KMS-11 (cell line): ENCODE data around the gene SHTN1.

Experiments
- H2AFZ ChIP-seq: fragments of 200-600 bp; sonication (generic); 2 replicates; pipeline ENCODE4 v1.6.1; 2016; ENCODE audit warnings: antibody characterized with exemption, mixed run types, low read depth
- H3K27ac ChIP-seq: fragments of 200-600 bp; sonication (generic); 2 replicates; pipeline ENCODE4 v1.6.1; 2016; ENCODE audit warnings: mild to moderate bottlenecking, mixed run types
- H3K27me3 ChIP-seq: fragments of 200-600 bp; sonication (generic); 2 replicates; pipeline ENCODE4 v1.6.1; 2017; ENCODE audit warnings: mild to moderate bottlenecking, low read depth, mixed run types, moderate library complexity; ENCODE audit not compliant: insufficient read depth
- H3K36me3 ChIP-seq: fragments of 200-600 bp; sonication (generic); 2 replicates; pipeline ENCODE4 v1.6.1; 2017; ENCODE audit warnings: mild to moderate bottlenecking, mixed run types; ENCODE audit not compliant: insufficient read depth
- H3K4me1 ChIP-seq: fragments of 200-600 bp; sonication (generic); 2 replicates; pipeline ENCODE4 v1.6.1; 2016; ENCODE audit warnings: mild to moderate bottlenecking, low read depth, mixed run types; ENCODE audit not compliant: poor library complexity, severe bottlenecking
- H3K4me2 ChIP-seq: fragments of 200-600 bp; sonication (generic); 2 replicates; pipeline ENCODE4 v1.7.0; 2016; ENCODE audit warnings: mild to moderate bottlenecking, mixed run types
- H3K4me3 ChIP-seq: fragments of 200-600 bp; sonication (generic); IDR thresholded peaks from 2 replicates; pipeline ENCODE4 v1.6.1; 2017; ENCODE audit warnings: low read depth, low read length, mixed read lengths; ENCODE audit not compliant: insufficient read depth
- H3K79me2 ChIP-seq: fragments of 200-600 bp; sonication (generic); 2 replicates; pipeline ENCODE4 v1.6.1; 2016; ENCODE audit warnings: low read depth, mixed run types; ENCODE audit not compliant: insufficient read depth
- H3K9ac ChIP-seq: fragments of 200-600 bp; sonication (generic); 2 replicates; pipeline ENCODE4 v1.6.1; 2016; ENCODE audit warnings: mild to moderate bottlenecking, mixed run types
- H4K20me1 ChIP-seq: fragments of 200-600 bp; sonication (generic); 2 replicates; pipeline ENCODE4 v1.6.1; 2016; ENCODE audit warnings: mild to moderate bottlenecking, mixed run types; ENCODE audit not compliant: insufficient read depth
- CTCF ChIP-seq: fragments of 200-600 bp; sonication (generic); conservative IDR thresholded peaks from 2 replicates; pipeline ENCODE4 v1.6.1; 2017; ENCODE audit warnings: low read depth, mild to moderate bottlenecking, antibody characterized with exemption, low read length, moderate library complexity, mixed read lengths

Gene SHTN1

GRCh38 chr10:116984202-116984990 lies 20.6 kb downstream of the SHTN1 start:
- Histone ChIP-seq H3K79me2 (no peaks in the 10 kb centered on the region), H3K27me3 (no peaks in the 10 kb centered on the region), H3K9ac (no peak overlapping the region)

GRCh38 chr10:116980041-116980440 lies 24.9 kb downstream of the SHTN1 start:
- TF ChIP-seq CTCF, result no peak

More at GRCh38 chr10:116984202-116984990, 20.6 kb downstream of the SHTN1 start:
- H4K20me1 ChIP-seq, result no peaks in the 10 kb centered on the region
- no peak overlapping the region for H3K27ac ChIP-seq
- no peaks in the 10 kb centered on the region for H3K36me3 ChIP-seq
- H3K4me2 ChIP-seq, result no peak overlapping the region
- TF ChIP-seq CTCF, result no peak
- no peaks in the 10 kb centered on the region for H3K4me1 ChIP-seq
- H3K4me3 ChIP-seq, result no peak overlapping the region
- H2AFZ ChIP-seq, result no peak overlapping the region

GRCh38 chr10:116978901-116979300 lies 26.1 kb downstream of the SHTN1 start:
- Histone ChIP-seq H3K4me1 (no peaks in the 10 kb centered on the region), H3K27me3 (no peaks in the 10 kb centered on the region), H3K4me3 (no peak overlapping the region), H3K79me2 (no peaks in the 10 kb centered on the region), H2AFZ (no peak overlapping the region), H3K9ac (no peak overlapping the region), H4K20me1 (no peaks in the 10 kb centered on the region), H3K27ac (no peak overlapping the region), H3K36me3 (no peaks in the 10 kb centered on the region), H3K4me2 (no peak overlapping the region)
- no peak for TF ChIP-seq CTCF

More at GRCh38 chr10:116980041-116980440, 24.9 kb downstream of the SHTN1 start:
- Histone ChIP-seq H3K4me3 (no peak overlapping the region), H3K27ac (no peak overlapping the region), H3K4me1 (no peaks in the 10 kb centered on the region), H4K20me1 (no peaks in the 10 kb centered on the region), H3K36me3 (no peaks in the 10 kb centered on the region), H3K9ac (no peak overlapping the region), H2AFZ (no peak overlapping the region), H3K27me3 (no peaks in the 10 kb centered on the region), H3K4me2 (no peak overlapping the region), H3K79me2 (no peaks in the 10 kb centered on the region)

GRCh38 chr10:116974456-116975005 lies 30.5 kb downstream of the SHTN1 start:
- Histone ChIP-seq H3K36me3 (no peaks in the 10 kb centered on the region), H2AFZ (no peak overlapping the region), H3K4me3 (no peak overlapping the region), H3K4me1 (no peaks in the 10 kb centered on the region), H3K27me3 (no peaks in the 10 kb centered on the region), H3K9ac (no peak overlapping the region), H3K4me2 (no peak overlapping the region), H3K79me2 (no peaks in the 10 kb centered on the region), H4K20me1 (no peaks in the 10 kb centered on the region), H3K27ac (no peak overlapping the region)
- TF ChIP-seq CTCF, result no peak
